Measurements from ENCODE around the gene YTHDF1.

YTHDF1 gene

GRCh38 chr20:63216849-63217471, 1.0 kb upstream of the YTHDF1 start:
- H3K9me3 ChIP-seq (ENCODE audit: control insufficient read depth, insufficient read depth, low read length): no peaks in the 10 kb centered on the region
- H3K36me3 ChIP-seq (ENCODE audit: insufficient read depth, low read length): peaks cover 8% of the 10 kb centered on the region; the same call in 1 of the 2 replicates
- H3K4me1 ChIP-seq (ENCODE audit: insufficient read depth, low read length): no peaks in the 10 kb centered on the region; the same call in 1 of the 2 replicates
- peak overlapping the region; percentile 89 for H3K9ac ChIP-seq (ENCODE audit: low read depth, low read length)

- Histone ChIP-seq H3K9ac (ENCODE audit: low read depth, low read length) (peak overlapping the region; percentile 68), H3K36me3 (ENCODE audit: insufficient read depth, low read length) (peaks cover 11% of the 10 kb centered on the region), H3K4me1 (ENCODE audit: insufficient read depth, low read length) (no peaks in the 10 kb centered on the region; the same call in 1 of the 2 replicates), H3K9me3 (ENCODE audit: control insufficient read depth, insufficient read depth, low read length) (no peaks in the 10 kb centered on the region)
These were observed 560 bp downstream of the YTHDF1 start for GRCh38 chr20:63215101-63216040.

- H3K4me1 ChIP-seq (ENCODE audit: insufficient read depth, low read length): no peaks in the 10 kb centered on the region; the same call in 1 of the 2 replicates
These were observed 1.4 kb downstream of the YTHDF1 start for GRCh38 chr20:63214514-63214913.

GRCh38 chr20:63212792-63213191, 3.1 kb downstream of the YTHDF1 start:
- Histone ChIP-seq H3K9me3 (ENCODE audit: control insufficient read depth, insufficient read depth, low read length) (no peaks in the 10 kb centered on the region), H3K4me1 (ENCODE audit: insufficient read depth, low read length) (no peaks in the 10 kb centered on the region; the same call in 1 of the 2 replicates), H3K36me3 (ENCODE audit: insufficient read depth, low read length) (peaks cover 22% of the 10 kb centered on the region), H3K9ac (ENCODE audit: low read depth, low read length) (no peak overlapping the region)

More at GRCh38 chr20:63214514-63214913, 1.4 kb downstream of the YTHDF1 start:
- peaks cover 14% of the 10 kb centered on the region for H3K36me3 ChIP-seq (ENCODE audit: insufficient read depth, low read length)
- H3K9ac ChIP-seq (ENCODE audit: low read depth, low read length): peak overlapping the region; percentile 68; the same call in 1 of the 2 replicates
- no peaks in the 10 kb centered on the region for H3K9me3 ChIP-seq (ENCODE audit: control insufficient read depth, insufficient read depth, low read length)

- no peaks in the 10 kb centered on the region; the same call in 1 of the 2 replicates for H3K4me1 ChIP-seq (ENCODE audit: insufficient read depth, low read length)
- H3K9ac ChIP-seq (ENCODE audit: low read depth, low read length): no peak overlapping the region
- H3K9me3 ChIP-seq (ENCODE audit: control insufficient read depth, insufficient read depth, low read length): no peaks in the 10 kb centered on the region
- peaks cover 25% of the 10 kb centered on the region for H3K36me3 ChIP-seq (ENCODE audit: insufficient read depth, low read length)
These were observed 3.6 kb downstream of the YTHDF1 start for GRCh38 chr20:63212393-63212730.

- Histone ChIP-seq H3K9me3 (ENCODE audit: control insufficient read depth, insufficient read depth, low read length) (no peaks in the 10 kb centered on the region), H3K9ac (ENCODE audit: low read depth, low read length) (no peak overlapping the region), H3K4me1 (ENCODE audit: insufficient read depth, low read length) (no peaks in the 10 kb centered on the region; the same call in 1 of the 2 replicates), H3K36me3 (ENCODE audit: insufficient read depth, low read length) (peaks cover 25% of the 10 kb centered on the region)
These were observed 5.8 kb downstream of the YTHDF1 start for GRCh38 chr20:63210011-63210605.

- Histone ChIP-seq H3K9me3 (ENCODE audit: control insufficient read depth, insufficient read depth, low read length) (no peaks in the 10 kb centered on the region), H3K9ac (ENCODE audit: low read depth, low read length) (no peak overlapping the region), H3K36me3 (ENCODE audit: insufficient read depth, low read length) (peaks cover 34% of the 10 kb centered on the region), H3K4me1 (ENCODE audit: insufficient read depth, low read length) (no peaks in the 10 kb centered on the region)
These were observed 7.5 kb downstream of the YTHDF1 start for GRCh38 chr20:63208346-63208909.

- H3K4me1 ChIP-seq (ENCODE audit: insufficient read depth, low read length): no peaks in the 10 kb centered on the region
- H3K9ac ChIP-seq (ENCODE audit: low read depth, low read length): no peak overlapping the region
- H3K36me3 ChIP-seq (ENCODE audit: insufficient read depth, low read length): peaks cover 39% of the 10 kb centered on the region
- no peaks in the 10 kb centered on the region for H3K9me3 ChIP-seq (ENCODE audit: control insufficient read depth, insufficient read depth, low read length)
These were observed 9.1 kb downstream of the YTHDF1 start for GRCh38 chr20:63206878-63207277.

- Histone ChIP-seq H3K9me3 (ENCODE audit: control insufficient read depth, insufficient read depth, low read length) (no peaks in the 10 kb centered on the region), H3K36me3 (ENCODE audit: insufficient read depth, low read length) (peaks cover 39% of the 10 kb centered on the region), H3K9ac (ENCODE audit: low read depth, low read length) (no peak overlapping the region), H3K4me1 (ENCODE audit: insufficient read depth, low read length) (no peaks in the 10 kb centered on the region)
These were observed 10.0 kb downstream of the YTHDF1 start for GRCh38 chr20:63205896-63206295.

- no peak overlapping the region for H3K9ac ChIP-seq (ENCODE audit: low read depth, low read length)
- H3K9me3 ChIP-seq (ENCODE audit: control insufficient read depth, insufficient read depth, low read length): no peaks in the 10 kb centered on the region
- peaks cover 36% of the 10 kb centered on the region for H3K36me3 ChIP-seq (ENCODE audit: insufficient read depth, low read length)
- H3K4me1 ChIP-seq (ENCODE audit: insufficient read depth, low read length): no peaks in the 10 kb centered on the region
These were observed 11.6 kb downstream of the YTHDF1 start for GRCh38 chr20:63204362-63204761.

GRCh38 chr20:63202811-63203526, 13.0 kb downstream of the YTHDF1 start:
- no peaks in the 10 kb centered on the region for H3K9me3 ChIP-seq (ENCODE audit: control insufficient read depth, insufficient read depth, low read length)
- no peak overlapping the region for H3K9ac ChIP-seq (ENCODE audit: low read depth, low read length)
- peaks cover 35% of the 10 kb centered on the region for H3K36me3 ChIP-seq (ENCODE audit: insufficient read depth, low read length)
- H3K4me1 ChIP-seq (ENCODE audit: insufficient read depth, low read length): no peaks in the 10 kb centered on the region

- H3K36me3 ChIP-seq (ENCODE audit: insufficient read depth, low read length): peaks cover 31% of the 10 kb centered on the region
- no peaks in the 10 kb centered on the region for H3K4me1 ChIP-seq (ENCODE audit: insufficient read depth, low read length)
These were observed 13.9 kb downstream of the YTHDF1 start for GRCh38 chr20:63202021-63202420.

GRCh38 chr20:63198606-63199005, 17.3 kb downstream of the YTHDF1 start:
- Histone ChIP-seq H3K4me1 (ENCODE audit: insufficient read depth, low read length) (no peaks in the 10 kb centered on the region), H3K36me3 (ENCODE audit: insufficient read depth, low read length) (peaks cover 27% of the 10 kb centered on the region), H3K9me3 (ENCODE audit: control insufficient read depth, insufficient read depth, low read length) (no peaks in the 10 kb centered on the region)

More at GRCh38 chr20:63202021-63202420, 13.9 kb downstream of the YTHDF1 start:
- no peak overlapping the region for H3K9ac ChIP-seq (ENCODE audit: low read depth, low read length)
- no peaks in the 10 kb centered on the region for H3K9me3 ChIP-seq (ENCODE audit: control insufficient read depth, insufficient read depth, low read length)

More at GRCh38 chr20:63198606-63199005, 17.3 kb downstream of the YTHDF1 start:
- no peak overlapping the region for H3K9ac ChIP-seq (ENCODE audit: low read depth, low read length)

Measured in ES-I3 (cell line).